BLaER1 (cell line): ENCODE data around the gene PARD3B.
"Not testable (repeated sequence)": the region's sequence is repeated elsewhere in the genome, so short reads cannot be mapped to it uniquely, and the experiment has no call there.

Source experiments
- H3K27ac ChIP-seq: shearing (Covaris generic); formaldehyde crosslinking; 2 replicates; pipeline ENCODE4 v1.8.1; 2022
- H3K27me3 ChIP-seq: shearing (Covaris generic); formaldehyde crosslinking; 2 replicates; pipeline ENCODE4 v1.8.1; 2022
- H3K36me3 ChIP-seq: shearing (Covaris generic); formaldehyde crosslinking; 2 replicates; pipeline ENCODE4 v1.8.1; 2022
- H3K4me1 ChIP-seq: shearing (Covaris generic); formaldehyde crosslinking; 2 replicates; pipeline ENCODE4 v1.8.1; 2022
- H3K4me2 ChIP-seq: shearing (Covaris generic); formaldehyde crosslinking; 2 replicates; pipeline ENCODE4 v1.8.1; 2022
- H3K4me3 ChIP-seq: shearing (Covaris generic); formaldehyde crosslinking; 2 replicates; pipeline ENCODE4 v1.8.1; 2022
- H3K9ac ChIP-seq: shearing (Covaris generic); formaldehyde crosslinking; 2 replicates; pipeline ENCODE4 v1.8.1; 2022
- H3K9me3 ChIP-seq: shearing (Covaris generic); formaldehyde crosslinking; 2 replicates; pipeline ENCODE4 v1.8.1; 2022
- H4K20me1 ChIP-seq: shearing (Covaris generic); formaldehyde crosslinking; 2 replicates; pipeline ENCODE4 v1.8.1; 2022
- Cebpa-rat ChIP-seq: shearing (Covaris generic); IDR thresholded peaks from 2 replicates; pipeline ENCODE4 v1.8.1; 2022

Gene PARD3B

DNA sequence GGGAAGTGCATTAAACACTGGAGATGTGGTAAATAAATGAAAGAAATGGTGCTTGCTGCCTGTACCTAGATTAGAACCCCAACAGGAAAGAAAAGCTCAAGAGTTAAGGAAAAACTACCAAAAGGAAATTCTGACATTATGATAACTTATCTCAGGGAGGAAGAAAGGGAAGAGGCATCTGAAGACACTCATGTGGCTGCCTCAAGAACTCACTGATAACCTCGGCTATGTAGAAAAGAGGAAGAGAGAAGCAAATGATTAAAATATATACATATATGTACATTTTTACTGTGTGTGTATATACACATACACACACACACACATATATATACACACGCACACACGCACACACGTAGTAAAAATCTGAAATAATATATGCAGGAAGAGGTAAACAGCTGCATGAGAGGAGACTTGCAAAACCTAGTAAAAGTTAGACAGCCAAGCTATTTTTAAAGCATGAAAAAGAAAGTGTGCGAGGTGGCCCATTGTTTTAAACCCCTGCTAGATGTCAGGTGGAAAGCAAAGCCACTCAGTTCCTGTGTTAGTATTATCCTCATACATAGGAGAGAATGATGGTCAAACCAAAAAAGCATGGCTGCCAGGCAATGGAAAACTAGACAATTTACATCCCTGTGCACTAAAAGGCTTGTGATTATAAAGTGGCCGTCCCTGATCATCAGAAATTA, 654.0 kb downstream of the PARD3B start:
- Histone ChIP-seq H4K20me1 (no peaks in the 10 kb centered on the region), H3K36me3 (no peaks in the 10 kb centered on the region), H3K4me1 (no peaks in the 10 kb centered on the region), H3K9ac (no peak overlapping the region), H3K4me3 (no peak overlapping the region), H3K9me3 (no peaks in the 10 kb centered on the region), H3K4me2 (no peak overlapping the region), H3K27me3 (no peaks in the 10 kb centered on the region), H3K27ac (no peak overlapping the region)
- TF ChIP-seq Cebpa-rat: no peak

DNA sequence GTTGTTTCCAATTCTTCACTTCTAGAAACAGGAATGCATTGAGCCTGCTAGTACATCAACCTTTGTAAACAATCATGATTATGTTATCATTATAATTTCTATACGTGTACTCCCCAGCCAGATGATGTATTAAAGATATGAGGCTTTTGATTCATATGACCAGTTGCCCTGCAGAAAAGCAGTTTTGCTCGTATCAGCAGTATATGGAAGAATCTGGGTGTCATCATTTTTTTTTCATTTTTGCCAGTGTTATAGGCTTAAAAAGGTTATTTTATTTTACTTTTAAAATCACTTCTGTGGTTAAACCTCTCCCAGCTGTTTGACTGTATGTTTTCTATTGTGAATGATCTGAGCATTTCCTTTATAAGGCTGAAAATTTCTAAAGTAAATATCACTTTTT, 665.2 kb downstream of the PARD3B start:
- H3K4me1 ChIP-seq: no peaks in the 10 kb centered on the region
- H3K4me3 ChIP-seq: no peak overlapping the region
- H3K27me3 ChIP-seq: no peaks in the 10 kb centered on the region
- no peak overlapping the region for H3K4me2 ChIP-seq
- no peaks in the 10 kb centered on the region for H4K20me1 ChIP-seq
- no peaks in the 10 kb centered on the region for H3K36me3 ChIP-seq
- H3K9ac ChIP-seq: no peak overlapping the region
- no peaks in the 10 kb centered on the region for H3K9me3 ChIP-seq
- no peak for TF ChIP-seq Cebpa-rat
- no peak overlapping the region for H3K27ac ChIP-seq

DNA sequence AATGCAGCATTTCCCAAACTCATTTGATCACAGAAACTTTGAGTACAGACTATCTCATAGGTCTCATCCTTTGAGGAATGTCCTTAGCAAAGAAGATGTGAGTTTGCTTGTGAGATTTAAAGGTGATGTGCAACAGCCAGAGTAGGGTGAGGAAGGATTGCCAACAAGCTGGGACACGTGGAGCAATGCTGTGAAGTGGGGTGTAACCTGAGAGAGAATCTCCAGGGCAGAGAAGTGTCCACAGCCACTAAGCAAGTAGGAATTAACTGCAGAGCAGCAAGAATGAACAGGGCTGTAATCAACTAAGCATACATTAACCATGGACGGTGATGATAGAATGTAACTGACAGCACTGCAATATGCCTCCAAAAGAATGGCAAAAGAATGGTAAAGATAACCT, 667.1 kb downstream of the PARD3B start:
- no peak for TF ChIP-seq Cebpa-rat
- H3K36me3 ChIP-seq: no peaks in the 10 kb centered on the region
- no peak overlapping the region for H3K9ac ChIP-seq
- no peaks in the 10 kb centered on the region for H4K20me1 ChIP-seq
- H3K27me3 ChIP-seq: no peaks in the 10 kb centered on the region
- H3K4me2 ChIP-seq: no peak overlapping the region
- H3K9me3 ChIP-seq: no peaks in the 10 kb centered on the region
- H3K4me3 ChIP-seq: no peak overlapping the region
- H3K27ac ChIP-seq: no peak overlapping the region
- H3K4me1 ChIP-seq: no peaks in the 10 kb centered on the region

DNA sequence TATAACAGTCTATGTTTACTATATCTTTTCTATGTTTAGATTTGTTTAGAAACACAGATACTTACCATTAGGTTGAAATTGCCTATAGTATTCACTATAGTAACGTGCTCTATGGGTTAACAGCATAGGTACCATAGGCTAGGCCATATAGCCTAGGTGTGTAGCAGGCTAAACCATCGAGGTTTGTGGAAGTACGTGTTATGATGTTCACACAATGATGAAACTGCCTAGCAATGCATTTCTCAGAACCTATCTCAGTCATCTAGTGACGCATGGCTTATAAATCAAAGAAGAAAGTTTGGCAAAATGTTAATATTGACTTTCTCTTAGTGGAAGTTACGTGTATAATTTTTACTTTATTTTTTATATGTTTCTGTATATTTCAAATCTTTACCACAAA, 670.8 kb downstream of the PARD3B start:
- no peaks in the 10 kb centered on the region for H3K4me1 ChIP-seq
- no peak overlapping the region for H3K4me2 ChIP-seq
- H3K9me3 ChIP-seq: no peaks in the 10 kb centered on the region
- H3K27me3 ChIP-seq: no peaks in the 10 kb centered on the region
- no peak overlapping the region for H3K27ac ChIP-seq
- H3K4me3 ChIP-seq: no peak overlapping the region
- no peak overlapping the region for H3K9ac ChIP-seq
- TF ChIP-seq Cebpa-rat: no peak
- no peaks in the 10 kb centered on the region for H4K20me1 ChIP-seq
- no peaks in the 10 kb centered on the region for H3K36me3 ChIP-seq

DNA sequence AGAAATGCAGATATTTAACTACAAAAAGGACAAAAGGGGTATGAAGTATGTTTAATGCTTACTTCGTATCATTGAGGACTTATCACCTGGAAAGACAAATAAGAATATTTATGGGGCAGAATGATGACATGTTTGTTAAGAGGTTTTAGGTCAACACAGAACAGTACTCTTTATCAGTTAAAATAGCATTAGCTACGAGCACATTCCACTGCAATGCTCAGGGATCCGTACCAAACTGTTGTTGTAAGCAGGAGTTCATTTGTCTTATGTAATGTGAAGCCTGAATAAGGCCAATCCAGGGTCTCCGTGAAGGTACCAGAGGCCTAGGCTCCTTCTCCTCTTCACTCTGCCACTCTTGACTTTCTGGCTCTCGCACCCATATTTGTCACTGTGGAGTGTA, 671.3 kb downstream of the PARD3B start:
- H3K36me3 ChIP-seq: no peaks in the 10 kb centered on the region
- H3K9me3 ChIP-seq: no peaks in the 10 kb centered on the region
- no peaks in the 10 kb centered on the region for H3K27me3 ChIP-seq
- no peak for TF ChIP-seq Cebpa-rat
- no peaks in the 10 kb centered on the region for H3K4me1 ChIP-seq
- H3K27ac ChIP-seq: no peak overlapping the region
- no peak overlapping the region for H3K4me3 ChIP-seq
- no peak overlapping the region for H3K4me2 ChIP-seq
- no peak overlapping the region for H3K9ac ChIP-seq
- H4K20me1 ChIP-seq: no peaks in the 10 kb centered on the region

DNA sequence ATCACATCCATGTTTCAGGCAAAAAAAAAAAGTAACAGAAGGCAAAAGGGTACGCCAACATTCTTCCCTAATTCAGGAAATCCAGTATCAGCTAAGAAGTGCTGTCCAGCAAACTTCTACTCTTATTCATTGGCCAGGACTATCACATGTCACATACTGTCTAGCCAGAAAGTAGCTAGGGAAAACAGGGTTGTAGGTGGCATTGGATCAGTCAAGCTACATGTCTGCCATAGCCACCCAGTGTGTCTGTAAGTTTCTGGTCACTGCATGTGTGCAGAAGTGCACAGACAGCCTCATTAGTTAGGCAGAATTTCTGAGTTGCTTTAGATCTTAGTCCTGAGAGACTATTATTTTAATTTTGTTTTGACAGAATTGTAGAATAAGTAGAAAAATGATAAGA, 671.7 kb downstream of the PARD3B start:
- TF ChIP-seq Cebpa-rat: no peak
- H4K20me1 ChIP-seq: no peaks in the 10 kb centered on the region
- H3K36me3 ChIP-seq: no peaks in the 10 kb centered on the region
- no peaks in the 10 kb centered on the region for H3K27me3 ChIP-seq
- H3K4me1 ChIP-seq: no peaks in the 10 kb centered on the region
- H3K4me2 ChIP-seq: no peak overlapping the region
- H3K9me3 ChIP-seq: no peaks in the 10 kb centered on the region
- H3K27ac ChIP-seq: no peak overlapping the region
- no peak overlapping the region for H3K9ac ChIP-seq
- H3K4me3 ChIP-seq: no peak overlapping the region

DNA sequence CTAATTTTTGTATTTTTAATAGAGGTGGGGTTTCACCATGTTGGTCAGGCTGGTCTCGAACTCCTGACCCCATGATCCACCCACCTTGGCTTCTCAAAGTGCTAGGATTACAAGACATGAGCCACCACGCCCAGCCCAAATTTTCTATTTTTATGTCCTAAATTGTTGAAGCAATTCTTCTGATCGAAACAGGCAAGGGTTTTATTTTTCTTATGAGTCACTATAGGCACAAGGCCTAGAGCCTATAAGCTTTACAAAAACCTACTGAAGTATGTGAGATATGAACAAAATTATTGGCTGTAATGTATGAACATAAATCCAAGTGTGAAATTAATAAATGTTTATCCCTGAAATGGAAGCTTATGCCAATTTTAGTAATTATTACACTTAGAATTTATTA, 672.8 kb downstream of the PARD3B start:
- H3K27me3 ChIP-seq: no peaks in the 10 kb centered on the region
- H3K4me1 ChIP-seq: no peaks in the 10 kb centered on the region
- H3K4me2 ChIP-seq: no peak overlapping the region
- H3K9me3 ChIP-seq: no peaks in the 10 kb centered on the region
- no peaks in the 10 kb centered on the region for H4K20me1 ChIP-seq
- no peak overlapping the region for H3K4me3 ChIP-seq
- no peaks in the 10 kb centered on the region for H3K36me3 ChIP-seq
- TF ChIP-seq Cebpa-rat: no peak
- no peak overlapping the region for H3K27ac ChIP-seq
- no peak overlapping the region for H3K9ac ChIP-seq

DNA sequence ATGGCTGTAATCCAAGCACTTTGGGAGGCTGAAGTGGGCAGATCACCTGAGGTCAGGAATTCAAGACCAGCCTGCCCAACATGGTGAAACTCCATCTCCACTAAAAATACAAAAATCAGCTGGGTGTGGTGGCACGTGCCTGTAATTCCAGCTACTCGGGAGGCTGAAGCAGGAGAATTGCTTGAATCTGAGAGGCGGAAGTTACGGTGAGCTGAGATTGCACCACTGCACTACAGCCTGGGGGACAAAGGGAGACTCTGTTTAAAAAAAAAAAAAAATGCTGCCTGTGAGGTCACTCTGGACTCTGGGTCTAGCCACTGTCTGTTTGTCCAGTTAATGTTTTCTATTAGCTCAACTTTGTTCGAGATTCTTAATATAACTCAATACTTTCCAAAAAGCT, 673.5 kb downstream of the PARD3B start:
- not testable (repeated sequence) for H3K9ac ChIP-seq, H3K4me1 ChIP-seq, H4K20me1 ChIP-seq, H3K4me3 ChIP-seq, H3K4me2 ChIP-seq, H3K27ac ChIP-seq, H3K36me3 ChIP-seq, H3K27me3 ChIP-seq, H3K9me3 ChIP-seq

DNA sequence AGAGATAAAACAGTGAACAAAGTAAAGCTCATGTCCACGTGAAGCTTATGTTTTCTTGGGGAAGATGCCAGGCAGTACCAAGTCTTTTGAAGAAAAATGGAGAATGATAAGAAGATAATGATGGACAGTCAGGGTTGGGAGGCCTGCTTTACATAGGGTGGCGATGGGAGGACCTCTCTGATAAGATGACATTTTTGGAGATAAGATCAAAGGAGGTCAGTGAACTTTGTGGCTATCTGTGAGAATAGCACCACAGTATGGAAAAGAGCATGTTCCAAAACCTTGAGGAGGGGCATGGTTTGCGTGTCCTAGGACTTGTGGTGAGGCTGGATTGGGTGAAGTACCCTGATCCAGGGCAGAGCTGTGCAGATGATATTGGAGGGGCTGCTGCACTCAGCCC, 675.3 kb downstream of the PARD3B start:
- no peak for TF ChIP-seq Cebpa-rat
- Histone ChIP-seq H3K9ac (no peak overlapping the region), H3K4me2 (no peak overlapping the region), H4K20me1 (no peaks in the 10 kb centered on the region), H3K9me3 (no peaks in the 10 kb centered on the region), H3K4me1 (no peaks in the 10 kb centered on the region), H3K27ac (no peak overlapping the region), H3K4me3 (no peak overlapping the region), H3K27me3 (no peaks in the 10 kb centered on the region), H3K36me3 (no peaks in the 10 kb centered on the region)

DNA sequence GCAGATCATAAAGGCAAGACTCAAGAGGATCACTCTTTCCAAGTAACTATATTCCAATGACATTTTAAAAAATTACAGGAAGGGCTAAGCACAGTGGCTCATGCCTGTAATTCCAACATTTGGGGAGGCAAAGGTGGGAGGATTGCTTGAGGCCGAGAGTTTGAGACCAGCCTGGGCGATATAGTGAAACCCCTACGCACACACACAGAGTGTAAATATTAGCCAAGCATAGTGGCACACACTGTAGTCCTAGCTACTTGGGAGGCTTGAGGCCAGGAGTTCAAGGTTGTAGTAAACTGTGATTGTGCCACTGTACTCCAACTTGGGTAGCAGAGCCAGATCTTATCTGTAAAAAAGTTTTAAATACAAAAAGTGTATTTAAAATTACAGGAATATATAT, 686.8 kb downstream of the PARD3B start:
- no peaks in the 10 kb centered on the region for H3K9me3 ChIP-seq
- H3K4me2 ChIP-seq: no peak overlapping the region
- H3K4me3 ChIP-seq: no peak overlapping the region
- TF ChIP-seq Cebpa-rat: no peak
- H3K27me3 ChIP-seq: no peaks in the 10 kb centered on the region
- H3K9ac ChIP-seq: no peak overlapping the region
- H3K27ac ChIP-seq: no peak overlapping the region
- no peaks in the 10 kb centered on the region for H3K4me1 ChIP-seq
- H4K20me1 ChIP-seq: no peaks in the 10 kb centered on the region
- no peaks in the 10 kb centered on the region for H3K36me3 ChIP-seq

DNA sequence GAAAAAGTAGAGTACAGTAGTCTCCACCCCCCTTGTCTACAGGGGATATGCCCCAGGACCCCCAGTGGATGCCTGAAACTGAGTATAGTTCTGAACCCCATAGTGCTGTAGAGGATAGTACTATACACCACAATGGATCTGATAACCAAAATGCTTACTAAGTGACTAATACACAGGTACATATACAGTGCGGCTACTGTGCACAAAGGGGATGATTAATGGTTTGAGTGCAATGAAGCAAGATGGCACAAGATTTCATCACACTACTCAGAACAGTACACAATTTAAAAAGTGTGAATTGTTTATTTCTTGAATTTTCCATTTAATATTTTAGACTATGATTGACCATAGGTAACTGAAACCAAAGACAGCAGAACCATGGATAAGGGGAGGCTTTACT, 690.2 kb downstream of the PARD3B start:
- no peak for TF ChIP-seq Cebpa-rat
- no peaks in the 10 kb centered on the region for H3K36me3 ChIP-seq
- no peaks in the 10 kb centered on the region for H3K9me3 ChIP-seq
- H4K20me1 ChIP-seq: no peaks in the 10 kb centered on the region
- H3K27ac ChIP-seq: no peak overlapping the region
- H3K9ac ChIP-seq: no peak overlapping the region
- H3K4me2 ChIP-seq: no peak overlapping the region
- H3K4me1 ChIP-seq: no peaks in the 10 kb centered on the region
- H3K27me3 ChIP-seq: no peaks in the 10 kb centered on the region
- H3K4me3 ChIP-seq: no peak overlapping the region
